IPS-15b (cell line): Measurements from ENCODE around the gene ANKS1B.

Experiments
- H3K27me3 ChIP-seq: one replicate; pipeline ENCODE4 v1.6.1; 2013; ENCODE audit warnings: low read length; ENCODE audit not compliant: control insufficient read depth, insufficient read depth
- H3K36me3 ChIP-seq: one replicate; pipeline ENCODE4 v1.6.1; 2013; ENCODE audit warnings: low read length; ENCODE audit not compliant: control insufficient read depth, insufficient read depth
- H3K4me1 ChIP-seq: one replicate; pipeline ENCODE4 v1.6.1; 2013; ENCODE audit warnings: mild to moderate bottlenecking, low read length; ENCODE audit not compliant: control insufficient read depth, insufficient read depth
- H3K4me3 ChIP-seq: one replicate; pipeline ENCODE4 v1.5.1; 2013; ENCODE audit warnings: low read depth, low read length
- H3K9ac ChIP-seq: one replicate; pipeline ENCODE4 v1.6.1; 2013; ENCODE audit warnings: low read depth, mild to moderate bottlenecking, low read length
- H3K9me3 ChIP-seq: one replicate; pipeline ENCODE4 v1.6.1; 2013; ENCODE audit warnings: mild to moderate bottlenecking, low read length; ENCODE audit not compliant: control insufficient read depth, insufficient read depth

Gene ANKS1B

DNA sequence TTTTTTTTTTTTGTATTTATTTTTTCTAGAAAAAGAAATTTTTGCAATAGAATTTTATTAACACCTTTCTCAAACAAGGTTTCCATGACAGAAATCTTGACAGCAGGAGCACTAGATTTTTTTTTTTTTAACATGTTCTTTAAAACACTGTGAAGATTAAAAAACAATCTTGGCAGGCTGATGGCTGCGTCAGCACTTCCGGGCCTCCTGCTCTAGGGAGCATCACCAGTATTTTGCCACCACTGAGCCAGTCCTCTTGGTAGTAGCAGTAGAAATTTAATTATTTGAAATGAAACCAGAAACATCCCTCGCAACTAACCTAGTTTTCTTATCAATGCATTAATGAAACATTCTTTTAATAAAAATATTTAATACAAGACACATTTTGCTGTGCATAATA lies 1240.1 kb downstream of the ANKS1B start:
- peaks cover 29% of the 10 kb centered on the region for H3K27me3 ChIP-seq
- H3K4me3 ChIP-seq, result no peak overlapping the region
- H3K9ac ChIP-seq, result no peak overlapping the region
- H3K4me1 ChIP-seq, result peaks cover 9% of the 10 kb centered on the region
- H3K9me3 ChIP-seq, result no peaks in the 10 kb centered on the region
- no peaks in the 10 kb centered on the region for H3K36me3 ChIP-seq

- Histone ChIP-seq H3K36me3 (no peaks in the 10 kb centered on the region), H3K4me3 (no peak overlapping the region), H3K27me3 (peaks cover 29% of the 10 kb centered on the region), H3K9ac (no peak overlapping the region), H3K9me3 (no peaks in the 10 kb centered on the region), H3K4me1 (peaks cover 9% of the 10 kb centered on the region)
Measured at GRCh38 chr12:98743362-98743953, 1241.3 kb downstream of the ANKS1B start.

DNA sequence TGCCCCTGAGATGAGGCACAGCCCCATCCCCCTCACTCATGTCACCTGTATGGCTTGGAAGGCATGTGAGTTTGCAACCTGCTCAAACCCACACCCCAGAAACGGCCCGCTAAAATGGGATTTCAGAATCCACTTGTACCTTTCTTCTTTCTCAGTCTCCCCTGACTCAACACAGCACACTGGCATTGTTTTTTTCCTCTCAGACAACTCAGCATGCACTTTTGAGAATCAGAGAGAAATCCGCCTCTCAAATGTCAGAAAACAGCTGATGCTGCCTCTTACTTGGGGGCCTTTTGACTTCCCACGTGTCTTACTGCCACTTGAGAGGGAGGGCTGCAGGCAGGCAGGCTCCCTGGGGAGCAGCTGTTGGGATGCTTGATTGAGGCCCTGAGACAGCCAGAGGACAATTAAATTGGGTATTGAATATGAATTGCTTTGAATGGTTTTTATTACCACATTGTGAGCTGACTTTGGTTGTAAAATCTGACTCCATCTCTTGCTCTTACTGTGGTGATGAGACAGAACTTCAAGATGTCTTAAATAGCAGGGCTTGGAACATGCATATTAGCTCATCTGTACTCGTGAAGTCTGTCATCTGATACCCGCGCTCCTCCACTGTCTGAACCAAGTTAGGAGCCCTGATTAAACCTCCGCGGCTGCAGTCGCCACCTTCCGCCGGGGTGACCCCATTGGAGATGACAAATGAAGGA lies 1243.0 kb downstream of the ANKS1B start:
- H3K36me3 ChIP-seq, result no peaks in the 10 kb centered on the region
- H3K9me3 ChIP-seq, result no peaks in the 10 kb centered on the region
- H3K9ac ChIP-seq, result no peak overlapping the region
- no peak overlapping the region for H3K4me3 ChIP-seq
- H3K4me1 ChIP-seq, result peaks cover 9% of the 10 kb centered on the region
- H3K27me3 ChIP-seq, result peaks cover 24% of the 10 kb centered on the region

DNA sequence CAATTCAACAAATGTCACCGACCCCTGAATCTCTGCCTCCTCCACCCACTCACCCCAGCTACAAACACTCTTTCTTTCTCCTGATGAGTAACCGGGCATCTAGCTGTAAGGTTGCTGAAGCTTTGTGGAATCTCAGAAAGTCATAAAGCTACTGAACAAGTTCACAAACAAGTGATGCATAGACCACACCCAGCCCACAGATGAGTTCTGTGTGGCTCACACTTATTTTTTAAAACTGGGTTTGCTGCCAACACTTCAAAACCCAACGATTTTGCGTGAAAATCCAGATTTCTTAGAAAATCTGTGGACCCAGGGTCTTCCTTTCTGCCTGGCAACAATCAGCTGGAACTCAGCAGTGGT lies 1243.6 kb downstream of the ANKS1B start:
- no peak overlapping the region for H3K4me3 ChIP-seq
- no peaks in the 10 kb centered on the region for H3K36me3 ChIP-seq
- peaks cover 19% of the 10 kb centered on the region for H3K27me3 ChIP-seq
- no peak overlapping the region for H3K9ac ChIP-seq
- peaks cover 9% of the 10 kb centered on the region for H3K4me1 ChIP-seq
- H3K9me3 ChIP-seq, result no peaks in the 10 kb centered on the region

GRCh38 chr12:98740751-98741150 lies 1244.0 kb downstream of the ANKS1B start:
- Histone ChIP-seq H3K9me3 (no peaks in the 10 kb centered on the region), H3K4me3 (no peak overlapping the region), H3K36me3 (no peaks in the 10 kb centered on the region), H3K9ac (no peak overlapping the region), H3K4me1 (peaks cover 9% of the 10 kb centered on the region), H3K27me3 (peaks cover 14% of the 10 kb centered on the region)

- Histone ChIP-seq H3K4me1 (peaks cover 9% of the 10 kb centered on the region), H3K9me3 (no peaks in the 10 kb centered on the region), H3K36me3 (no peaks in the 10 kb centered on the region), H3K27me3 (peaks cover 4% of the 10 kb centered on the region), H3K4me3 (no peak overlapping the region), H3K9ac (no peak overlapping the region)
Measured at GRCh38 chr12:98738539-98738938, 1246.2 kb downstream of the ANKS1B start.

GRCh38 chr12:98738002-98738401 lies 1246.7 kb downstream of the ANKS1B start:
- Histone ChIP-seq H3K36me3 (no peaks in the 10 kb centered on the region), H3K9ac (no peak overlapping the region), H3K4me3 (no peak overlapping the region), H3K27me3 (peaks cover 4% of the 10 kb centered on the region), H3K9me3 (no peaks in the 10 kb centered on the region), H3K4me1 (peaks cover 9% of the 10 kb centered on the region)

GRCh38 chr12:98737322-98737712 lies 1247.4 kb downstream of the ANKS1B start:
- Histone ChIP-seq H3K27me3 (peaks cover 4% of the 10 kb centered on the region), H3K9ac (no peak overlapping the region), H3K4me1 (peaks cover 7% of the 10 kb centered on the region), H3K36me3 (no peaks in the 10 kb centered on the region), H3K4me3 (no peak overlapping the region), H3K9me3 (no peaks in the 10 kb centered on the region)

GRCh38 chr12:98736352-98737321 lies 1248.1 kb downstream of the ANKS1B start:
- Histone ChIP-seq H3K9me3 (no peaks in the 10 kb centered on the region), H3K4me3 (no peak overlapping the region), H3K9ac (no peak overlapping the region), H3K27me3 (peaks cover 4% of the 10 kb centered on the region), H3K4me1 (peaks cover 5% of the 10 kb centered on the region), H3K36me3 (no peaks in the 10 kb centered on the region)

GRCh38 chr12:98735821-98736220 lies 1248.9 kb downstream of the ANKS1B start:
- Histone ChIP-seq H3K36me3 (peaks cover 4% of the 10 kb centered on the region), H3K4me3 (no peak overlapping the region)

DNA sequence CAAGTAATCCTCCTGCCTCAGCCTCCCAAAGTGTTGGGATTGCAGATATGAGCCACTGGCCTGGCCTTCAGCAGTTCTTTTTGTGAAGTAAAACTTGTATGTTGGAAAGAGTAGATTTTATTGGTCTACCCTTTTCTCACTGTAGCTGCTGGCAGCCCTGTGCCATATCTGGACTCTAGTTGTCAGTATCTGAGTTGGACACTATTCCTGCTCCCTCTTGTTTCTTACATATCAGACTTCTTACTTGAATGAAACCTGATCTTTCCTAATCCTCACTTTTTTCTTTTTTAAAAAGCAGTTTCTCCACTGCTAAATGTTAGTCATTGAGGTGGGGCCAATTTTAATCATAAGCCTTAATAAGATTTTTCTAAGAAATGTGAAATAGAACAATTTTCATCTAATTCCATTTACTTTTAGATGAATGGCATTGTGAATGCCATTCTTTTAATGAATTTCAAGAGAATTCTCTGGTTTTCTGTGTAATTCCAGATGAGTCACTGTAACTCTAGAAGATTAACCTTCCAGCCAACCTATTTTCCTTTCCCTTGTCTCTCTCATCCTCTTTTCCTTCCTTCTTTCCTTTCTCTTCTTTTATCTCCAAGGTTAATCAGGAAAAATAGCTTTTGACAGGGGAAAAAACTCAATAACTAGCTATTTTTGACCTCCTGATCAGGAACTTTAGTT lies 1250.9 kb downstream of the ANKS1B start:
- Histone ChIP-seq H3K36me3 (peaks cover 4% of the 10 kb centered on the region), H3K9me3 (no peaks in the 10 kb centered on the region), H3K9ac (no peak overlapping the region), H3K27me3 (no peaks in the 10 kb centered on the region), H3K4me3 (no peak overlapping the region), H3K4me1 (no peaks in the 10 kb centered on the region)

More at GRCh38 chr12:98735821-98736220, 1248.9 kb downstream of the ANKS1B start:
- no peaks in the 10 kb centered on the region for H3K4me1 ChIP-seq
- H3K9me3 ChIP-seq, result no peaks in the 10 kb centered on the region
- H3K9ac ChIP-seq, result no peak overlapping the region
- peaks cover 4% of the 10 kb centered on the region for H3K27me3 ChIP-seq
